ENCODE results near the gene GLI3.

GRCh38 chr7:42269161-42269560, 32.2 kb upstream of the GLI3 start:
- no peak for TF ChIP-seq CTCF (IDR thresholded peaks at IDR 0.05)
- TF ChIP-seq EZH2phosphoT487 (IDR thresholded peaks at IDR 0.05) = no peak
- TF ChIP-seq EZH2 (IDR thresholded peaks at IDR 0.05) = no peak

Data from neural progenitor cell (in vitro differentiated cells).